Adrenal gland (tissue), 5 donors: ENCODE data around the gene PTPN1.

Experiments used
- POLR2A ChIP-seq, 2 donors: fragments of 450-650 bp; IDR thresholded peaks; one replicate each; pipeline ENCODE4 v1.6.1; 2017; ENCODE audit warnings: antibody characterized with exemption in 2 of 2, mild to moderate bottlenecking in 2 of 2, moderate library complexity in 1 of 2
- TF ChIP-seq, protein P1 (sequence below), 6 experiments: fragments of 450-650 bp in 4 of 6; fragments of 200-600 bp in 2 of 6; sonication (generic) in 1 of 6; IDR thresholded peaks; 1 replicate in 5 of 6; 2 replicates in 1 of 6; pipeline versions ENCODE4 v1.5.1 to v1.8.0; 2016 to 2021; ENCODE audit warnings: antibody characterized with exemption in 6 of 6, mild to moderate bottlenecking in 2 of 6, moderate library complexity in 1 of 6
- donor health status: DM: no; HTN: no; CAD: no.

DNA sequence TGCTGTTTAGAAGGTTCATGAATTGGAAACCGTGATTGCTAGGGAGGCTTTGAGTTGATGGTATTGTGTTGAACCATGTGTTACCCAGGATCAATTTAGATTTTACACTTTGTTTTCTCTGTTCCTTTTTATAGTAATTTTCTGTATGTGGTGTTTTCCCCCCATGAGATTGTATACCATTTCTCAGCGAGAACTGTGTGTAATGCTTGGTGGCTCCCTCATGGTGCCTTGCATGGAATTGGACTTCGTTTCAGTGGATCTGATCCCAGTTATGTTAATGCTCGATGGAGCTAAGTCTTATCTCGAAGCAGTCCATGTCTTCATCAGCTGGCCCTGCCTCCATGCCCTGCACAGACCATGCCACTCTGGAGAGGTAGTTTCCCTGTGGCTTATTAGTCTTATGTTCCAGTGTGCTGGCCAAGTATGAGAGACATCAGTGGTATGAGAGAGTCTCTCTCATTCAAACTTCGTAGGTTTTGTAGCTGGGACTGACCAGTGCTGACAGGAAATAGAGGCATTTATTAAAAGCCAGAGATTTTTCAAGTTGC is 18.7 kb downstream of the PTPN1 start:
- TF ChIP-seq, protein P1, sequence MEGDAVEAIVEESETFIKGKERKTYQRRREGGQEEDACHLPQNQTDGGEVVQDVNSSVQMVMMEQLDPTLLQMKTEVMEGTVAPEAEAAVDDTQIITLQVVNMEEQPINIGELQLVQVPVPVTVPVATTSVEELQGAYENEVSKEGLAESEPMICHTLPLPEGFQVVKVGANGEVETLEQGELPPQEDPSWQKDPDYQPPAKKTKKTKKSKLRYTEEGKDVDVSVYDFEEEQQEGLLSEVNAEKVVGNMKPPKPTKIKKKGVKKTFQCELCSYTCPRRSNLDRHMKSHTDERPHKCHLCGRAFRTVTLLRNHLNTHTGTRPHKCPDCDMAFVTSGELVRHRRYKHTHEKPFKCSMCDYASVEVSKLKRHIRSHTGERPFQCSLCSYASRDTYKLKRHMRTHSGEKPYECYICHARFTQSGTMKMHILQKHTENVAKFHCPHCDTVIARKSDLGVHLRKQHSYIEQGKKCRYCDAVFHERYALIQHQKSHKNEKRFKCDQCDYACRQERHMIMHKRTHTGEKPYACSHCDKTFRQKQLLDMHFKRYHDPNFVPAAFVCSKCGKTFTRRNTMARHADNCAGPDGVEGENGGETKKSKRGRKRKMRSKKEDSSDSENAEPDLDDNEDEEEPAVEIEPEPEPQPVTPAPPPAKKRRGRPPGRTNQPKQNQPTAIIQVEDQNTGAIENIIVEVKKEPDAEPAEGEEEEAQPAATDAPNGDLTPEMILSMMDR (IDR thresholded peaks at IDR 0.05) = no peak
- no peak for TF ChIP-seq POLR2A (IDR thresholded peaks at IDR 0.05)
